ENCODE data around the gene CCR6. TPM values are rescaled to one million over a fixed set of nuclear protein-coding genes. Genes with fewer than 3 reads are reported as not detected.

Gene CCR6
- total RNA-seq, 4 donors from 2014 or later, result not detected

- no peaks in the 10 kb centered on the region for H3K36me3 ChIP-seq
- no peaks in the 10 kb centered on the region for H3K9me3 ChIP-seq
- H3K27me3 ChIP-seq, result peaks cover 0 to 26% (median 0%) of the 10 kb centered on the region in 3 donors
- peak overlapping the region in 1 of 4 donors; percentile 9 for H3K4me3 ChIP-seq
- no peak for TF ChIP-seq CTCF (IDR thresholded peaks at IDR 0.05 in 4 of 5, conservative IDR thresholded peaks at IDR 0.05 in 1 of 5)
- no peak for TF ChIP-seq POLR2A (IDR thresholded peaks at IDR 0.05)
- no peaks in the 10 kb centered on the region for H3K4me1 ChIP-seq
- ATAC-seq (no peak), DNase-seq (no peak)
- in situ Hi-C loops (cut with MboI; ENCODE audit: low sequenced_read_pairs in 4 of 4) (no loop called here), intact Hi-C loops (cut with DNase I; ENCODE audit: low total_unique reads) (no loop called here)
- no peak overlapping the region for H3K27ac ChIP-seq
Observed at GRCh38 chr6:167153521-167153959, 30.6 kb downstream of the CCR6 start.

GRCh38 chr6:167154291-167154690 is 31.4 kb downstream of the CCR6 start:
- no peak for TF ChIP-seq POLR2A (IDR thresholded peaks at IDR 0.05)
- no peak for TF ChIP-seq CTCF (IDR thresholded peaks at IDR 0.05 in 4 of 5, conservative IDR thresholded peaks at IDR 0.05 in 1 of 5)
- in situ Hi-C loops (cut with MboI; ENCODE audit: low sequenced_read_pairs in 4 of 4) (no loop called here), intact Hi-C loops (cut with DNase I; ENCODE audit: low total_unique reads) (no loop called here)
- no peaks in the 10 kb centered on the region for H3K9me3 ChIP-seq
- peaks cover 0 to 24% (median 0%) of the 10 kb centered on the region in 3 donors for H3K27me3 ChIP-seq
- no peak overlapping the region for H3K27ac ChIP-seq
- no peaks in the 10 kb centered on the region for H3K4me1 ChIP-seq
- ATAC-seq (no peak), DNase-seq (no peak)
- no peak overlapping the region for H3K4me3 ChIP-seq
- no peaks in the 10 kb centered on the region for H3K36me3 ChIP-seq

- TF ChIP-seq POLR2A (IDR thresholded peaks at IDR 0.05), result no peak
- TF ChIP-seq CTCF (IDR thresholded peaks at IDR 0.05 in 4 of 5, conservative IDR thresholded peaks at IDR 0.05 in 1 of 5), result no peak
- in situ Hi-C loops (cut with MboI; ENCODE audit: low sequenced_read_pairs in 4 of 4) (no loop called here), intact Hi-C loops (cut with DNase I; ENCODE audit: low total_unique reads) (no loop called here)
- Histone ChIP-seq H3K9me3 (no peaks in the 10 kb centered on the region), H3K4me3 (no peak overlapping the region), H3K27me3 (peaks cover 0 to 22% (median 0%) of the 10 kb centered on the region in 3 donors), H3K27ac (no peak overlapping the region), H3K36me3 (no peaks in the 10 kb centered on the region), H3K4me1 (no peaks in the 10 kb centered on the region)
- no peak for DNase-seq
- ATAC-seq, result no peak
Observed at GRCh38 chr6:167154895-167155294, 32.0 kb downstream of the CCR6 start.

- H3K27me3 ChIP-seq, result peaks cover 0 to 21% (median 0%) of the 10 kb centered on the region in 3 donors
- in situ Hi-C loops (cut with MboI; ENCODE audit: low sequenced_read_pairs in 4 of 4), result no loop called here
- DNase-seq, result no peak
Observed at GRCh38 chr6:167157414-167157813, 34.5 kb downstream of the CCR6 start.

More at GRCh38 chr6:167157414-167157813, 34.5 kb downstream of the CCR6 start:
- no peaks in the 10 kb centered on the region for H3K4me1 ChIP-seq
- no peaks in the 10 kb centered on the region for H3K9me3 ChIP-seq
- intact Hi-C loops (cut with DNase I; ENCODE audit: low total_unique reads), result no loop called here
- no peaks in the 10 kb centered on the region for H3K36me3 ChIP-seq
- TF ChIP-seq POLR2A (IDR thresholded peaks at IDR 0.05) (no peak), CTCF (IDR thresholded peaks at IDR 0.05 in 4 of 5, conservative IDR thresholded peaks at IDR 0.05 in 1 of 5) (no peak)
- no peak overlapping the region for H3K27ac ChIP-seq
- H3K4me3 ChIP-seq, result no peak overlapping the region
- ATAC-seq, result no peak

All from gastrocnemius medialis (tissue), 4 donors.